HUES64 (cell line): ENCODE data around the gene ABCA4.
"Not testable (repeated sequence)": the region's sequence is repeated elsewhere in the genome, so short reads cannot be mapped to it uniquely, and the experiment has no call there.

ENCODE experiments used
- H3K27ac ChIP-seq: 2 replicates; pipeline ENCODE4 v1.7.0; 2013; ENCODE audit warnings: low read depth, low read length, inconsistent platforms
- H3K27me3 ChIP-seq: 2 replicates; pipeline ENCODE4 v1.6.1; 2013; ENCODE audit warnings: mild to moderate bottlenecking, low read length; ENCODE audit not compliant: insufficient read depth
- H3K36me3 ChIP-seq: 2 replicates; pipeline ENCODE4 v1.6.1; 2013; ENCODE audit warnings: mild to moderate bottlenecking, low read length; ENCODE audit not compliant: insufficient read depth
- H3K4me1 ChIP-seq: 2 replicates; pipeline ENCODE4 v1.6.1; 2013; ENCODE audit warnings: mild to moderate bottlenecking, low read length, moderate library complexity; ENCODE audit not compliant: insufficient read depth
- H3K4me3 ChIP-seq: 2 replicates; pipeline ENCODE4 v1.5.1; 2013; ENCODE audit warnings: mild to moderate bottlenecking, low read length, moderate library complexity
- H3K9ac ChIP-seq: 2 replicates; pipeline ENCODE4 v1.6.1; 2013; ENCODE audit warnings: mild to moderate bottlenecking, low read depth, low read length
- H3K9me3 ChIP-seq: 2 replicates; pipeline ENCODE4 v1.6.1; 2013; ENCODE audit warnings: low read depth, low read length; ENCODE audit not compliant: insufficient read depth
- WGBS: fragments of 150-250, 120-280 bp; methylation state at CpG from one replicate; pipeline ENCODE4 v1.1.7; 2013; ENCODE audit warnings: missing lambda C conversion rate; 5-methylcytosine and 5-hydroxymethylcytosine counted together

ABCA4 gene

DNA sequence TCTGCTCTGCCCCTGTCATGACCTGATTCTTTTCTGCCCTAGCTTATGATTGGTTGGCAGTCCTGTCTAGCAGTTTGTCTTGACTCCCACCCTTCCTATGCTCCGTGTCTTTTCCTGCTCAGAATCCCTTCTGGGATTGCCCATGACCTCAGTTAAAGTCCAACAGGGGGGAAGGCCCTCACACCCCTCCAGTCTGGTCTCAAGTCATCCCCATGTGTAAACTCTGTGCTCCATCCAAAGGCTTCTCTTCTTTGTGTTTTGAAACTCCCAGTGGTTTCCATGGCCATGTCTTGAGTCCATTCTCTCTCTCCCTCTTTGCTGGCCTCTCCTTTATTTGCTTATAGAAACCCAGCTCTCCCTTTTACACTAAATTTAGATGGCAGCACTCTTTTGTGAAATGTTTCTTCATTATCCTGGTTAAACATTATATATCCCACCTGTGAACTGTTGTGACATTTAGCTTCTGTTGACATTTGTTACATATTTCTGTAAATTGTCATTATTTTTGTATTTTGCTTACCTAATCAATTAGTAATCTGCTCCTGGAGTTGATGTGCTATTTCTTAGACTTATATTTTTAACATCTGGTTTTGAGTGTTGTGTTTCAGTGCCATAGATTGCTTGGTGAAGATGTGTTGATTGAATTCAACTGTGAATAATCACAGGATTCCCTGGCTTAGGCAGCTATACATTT, 162.8 kb downstream of the ABCA4 start:
- Histone ChIP-seq H3K4me3 (no peak overlapping the region), H3K27me3 (no peaks in the 10 kb centered on the region), H3K27ac (no peak overlapping the region), H3K36me3 (no peaks in the 10 kb centered on the region), H3K4me1 (no peaks in the 10 kb centered on the region), H3K9me3 (peaks cover 5% of the 10 kb centered on the region; the same call in 1 of the 2 replicates), H3K9ac (no peak overlapping the region)
- WGBS, result 74% methylated on average over 1 of the region's 1 CpG

DNA sequence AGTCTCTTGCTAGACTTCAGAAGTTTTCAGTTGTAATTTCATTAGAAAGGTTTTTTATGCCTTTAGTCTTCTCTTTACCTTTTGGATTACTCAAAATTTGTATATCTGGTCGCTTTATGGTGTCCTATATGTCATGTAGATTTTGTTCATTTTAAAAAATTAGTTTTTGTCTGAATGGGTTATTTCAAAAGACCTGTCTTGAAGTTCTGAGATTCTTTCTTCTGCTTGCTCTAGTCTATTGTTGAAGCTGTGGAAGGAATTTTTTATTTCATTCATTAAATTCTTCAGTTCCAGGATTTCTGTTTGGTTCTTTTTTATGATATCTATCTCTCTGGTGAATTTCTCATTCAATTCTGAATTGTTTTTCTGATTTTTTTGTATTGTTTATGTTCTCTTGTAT, 165.2 kb downstream of the ABCA4 start:
- Histone ChIP-seq H3K27ac (no peak overlapping the region), H3K27me3 (no peaks in the 10 kb centered on the region), H3K9ac (no peak overlapping the region), H3K36me3 (no peaks in the 10 kb centered on the region), H3K9me3 (peaks cover 18% of the 10 kb centered on the region; the same call in 1 of the 2 replicates), H3K4me3 (no peak overlapping the region), H3K4me1 (no peaks in the 10 kb centered on the region)
- 85% methylated on average over 1 of the region's 1 CpG for WGBS

DNA sequence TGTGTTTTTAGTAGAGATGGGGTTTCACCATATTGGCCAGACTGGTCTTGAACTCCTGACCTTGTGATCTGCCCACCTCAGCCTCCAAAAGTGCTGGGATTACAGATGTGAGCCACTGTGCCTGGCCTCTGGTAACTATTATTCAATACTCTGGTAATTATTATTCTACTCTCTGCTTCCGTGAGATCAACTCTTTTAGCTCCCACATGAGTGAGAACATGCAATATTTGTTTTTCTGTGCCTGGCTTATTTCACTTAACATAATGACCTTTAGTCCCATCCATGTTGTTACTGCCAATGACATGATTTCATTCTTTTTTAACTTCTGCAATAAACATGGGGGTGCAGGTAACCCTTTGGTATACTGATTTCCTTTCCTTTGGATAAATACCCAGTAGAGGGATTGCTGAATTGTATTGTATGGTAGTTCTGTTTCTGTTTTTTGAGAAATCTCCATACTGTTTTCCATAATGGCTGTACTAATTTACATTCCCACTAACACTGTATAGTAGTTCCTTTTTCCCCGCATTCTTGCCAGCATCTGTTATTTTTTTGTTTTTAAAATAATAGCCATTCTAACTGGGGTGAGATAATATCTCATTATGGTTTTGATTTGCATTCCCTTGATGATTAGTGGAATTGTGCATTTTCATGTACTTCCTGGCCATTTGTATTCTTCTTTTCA, 173.8 kb downstream of the ABCA4 start:
- not testable (repeated sequence) for H3K27ac ChIP-seq, H3K27me3 ChIP-seq, H3K36me3 ChIP-seq, H3K9ac ChIP-seq, H3K4me3 ChIP-seq, H3K4me1 ChIP-seq
- 100% methylated on average over 1 of the region's 2 CpGs for WGBS
- H3K9me3 ChIP-seq, result peaks cover 15% of the 10 kb centered on the region
